IMR-90 (cell line): ENCODE measurements around the gene EXO1.

Experiments
- CEBPB ChIP-seq: IDR thresholded peaks from 2 replicates; pipeline ENCODE4 v1.6.1; 2012; ENCODE audit warnings: low read depth, low read length, improper control_type of control experiment
- CHD1 ChIP-seq: IDR thresholded peaks from 2 replicates; pipeline ENCODE4 v1.6.1; 2012; ENCODE audit warnings: low read depth, low read length, improper control_type of control experiment
- FOS ChIP-seq: fragments of 150-350 bp; IDR thresholded peaks from 2 replicates; pipeline ENCODE4 v1.6.1; 2016; ENCODE audit warnings: low read depth, low read length
- MAZ ChIP-seq: IDR thresholded peaks from 2 replicates; pipeline ENCODE4 v1.6.1; 2012; ENCODE audit warnings: low read depth, mild to moderate bottlenecking, low read length, improper control_type of control experiment, moderate library complexity, borderline replicate concordance
- NFE2L2 ChIP-seq: fragments of 150-350 bp; IDR thresholded peaks from 2 replicates; pipeline ENCODE4 v1.6.1; 2016; ENCODE audit warnings: low read depth, mild to moderate bottlenecking, low read length
- POLR2A ChIP-seq: IDR thresholded peaks from 2 replicates; pipeline ENCODE4 v1.6.1; 2012; ENCODE audit warnings: mild to moderate bottlenecking, low read depth, low read length
- RAD21 ChIP-seq: IDR thresholded peaks from 2 replicates; pipeline ENCODE4 v1.6.1; 2012; ENCODE audit warnings: low read length, improper control_type of control experiment
- SMC3 ChIP-seq: fragments of 150-350 bp; IDR thresholded peaks from 2 replicates; pipeline ENCODE4 v1.6.1; 2016; ENCODE audit warnings: low read depth, mild to moderate bottlenecking, antibody characterized with exemption, low read length, moderate library complexity
- TF ChIP-seq, protein P1 (sequence below): conservative IDR thresholded peaks from 2 replicates; pipeline ENCODE4 v1.5.1; 2012; ENCODE audit warnings: mild to moderate bottlenecking, low read depth, low read length, improper control_type of control experiment

GRCh38 chr1:241800640-241801039 lies 47.4 kb upstream of the EXO1 start:
- TF ChIP-seq RAD21 = no peak
- TF ChIP-seq POLR2A = no peak
- TF ChIP-seq, protein P1, sequence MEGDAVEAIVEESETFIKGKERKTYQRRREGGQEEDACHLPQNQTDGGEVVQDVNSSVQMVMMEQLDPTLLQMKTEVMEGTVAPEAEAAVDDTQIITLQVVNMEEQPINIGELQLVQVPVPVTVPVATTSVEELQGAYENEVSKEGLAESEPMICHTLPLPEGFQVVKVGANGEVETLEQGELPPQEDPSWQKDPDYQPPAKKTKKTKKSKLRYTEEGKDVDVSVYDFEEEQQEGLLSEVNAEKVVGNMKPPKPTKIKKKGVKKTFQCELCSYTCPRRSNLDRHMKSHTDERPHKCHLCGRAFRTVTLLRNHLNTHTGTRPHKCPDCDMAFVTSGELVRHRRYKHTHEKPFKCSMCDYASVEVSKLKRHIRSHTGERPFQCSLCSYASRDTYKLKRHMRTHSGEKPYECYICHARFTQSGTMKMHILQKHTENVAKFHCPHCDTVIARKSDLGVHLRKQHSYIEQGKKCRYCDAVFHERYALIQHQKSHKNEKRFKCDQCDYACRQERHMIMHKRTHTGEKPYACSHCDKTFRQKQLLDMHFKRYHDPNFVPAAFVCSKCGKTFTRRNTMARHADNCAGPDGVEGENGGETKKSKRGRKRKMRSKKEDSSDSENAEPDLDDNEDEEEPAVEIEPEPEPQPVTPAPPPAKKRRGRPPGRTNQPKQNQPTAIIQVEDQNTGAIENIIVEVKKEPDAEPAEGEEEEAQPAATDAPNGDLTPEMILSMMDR = no peak
- TF ChIP-seq CEBPB = no peak
- TF ChIP-seq NFE2L2 = no peak
- no peak for TF ChIP-seq MAZ
- no peak for TF ChIP-seq SMC3
- TF ChIP-seq FOS = no peak
- no peak for TF ChIP-seq CHD1
